Measurements from ENCODE around the gene SLC47A2. TPM values are rescaled to one million over a fixed set of nuclear protein-coding genes. Genes with fewer than 3 reads are reported as not detected.

The SLC47A2 gene
- total and polyA plus RNA-seq, 2 of the 13 experiments (the other 11 are each of a cell fraction or from before 2014, with no cell fraction given): 0.04 TPM; not detected in 1

- TF ChIP-seq PRDM4 (CRISPR knock-in tag; IDR thresholded peaks at IDR 0.05; ENCODE audit: borderline replicate concordance): no peak
- TF ChIP-seq HOXD1 (CRISPR knock-in tag; IDR thresholded peaks at IDR 0.05): no peak
- TF ChIP-seq ZBTB37 (CRISPR knock-in tag; IDR thresholded peaks at IDR 0.05): no peak
- TF ChIP-seq NR2F1 (CRISPR knock-in tag; IDR thresholded peaks at IDR 0.05): 0 out of 4 replicates have a peak, but pooled peaks of 1 of the 2 experiments have one; percentile 22
- TF ChIP-seq SOX13 (IDR thresholded peaks at IDR 0.05): no peak
- peak in 1 of 2 experiments; percentile 30; a peak in 1 of 4 replicates for TF ChIP-seq SOX13 (CRISPR knock-in tag; conservative IDR thresholded peaks at IDR 0.05 in 1 of 2, IDR thresholded peaks at IDR 0.05 in 1 of 2)
- TF ChIP-seq LCORL (IDR thresholded peaks at IDR 0.05): peak; percentile 55; the same call in 1 of the 2 replicates
- TF ChIP-seq LCORL (CRISPR knock-in tag; IDR thresholded peaks at IDR 0.05): peak; percentile 54; the same call in 1 of the 2 replicates
- TF ChIP-seq MEF2D (CRISPR knock-in tag; IDR thresholded peaks at IDR 0.05): 0 out of 2 replicates have a peak, but pooled peaks have one; percentile 21
- no peak for TF ChIP-seq ZNF605 (CRISPR knock-in tag; IDR thresholded peaks at IDR 0.05)
- TF ChIP-seq NFIC (IDR thresholded peaks at IDR 0.05; ENCODE audit: low read length): peak; percentile 56; the same call in 1 of the 2 replicates
- TF ChIP-seq ZBTB3 (CRISPR knock-in tag; IDR thresholded peaks at IDR 0.05; ENCODE audit: borderline replicate concordance, low read depth): no peak
- no peak for TF ChIP-seq ADNP (CRISPR knock-in tag; IDR thresholded peaks at IDR 0.05)
- peak; percentile 70 for TF ChIP-seq ZNF292 (CRISPR knock-in tag; IDR thresholded peaks at IDR 0.05; ENCODE audit: borderline replicate concordance, low read depth)
- no peak for TF ChIP-seq MBNL3 (CRISPR knock-in tag; conservative IDR thresholded peaks at IDR 0.05)
- no peak for TF ChIP-seq AKNA (CRISPR knock-in tag; IDR thresholded peaks at IDR 0.05; ENCODE audit: borderline replicate concordance)
- no peak for TF ChIP-seq ZNF331 (CRISPR knock-in tag; IDR thresholded peaks at IDR 0.05)
- TF ChIP-seq SP2 (CRISPR knock-in tag; IDR thresholded peaks at IDR 0.05): no peak
Observed at GRCh38 chr17:19728084-19728495, 11.7 kb upstream of the SLC47A2 start (continued).
